Activated CD4-positive, CD25-positive, alpha-beta regulatory T cell treated with anti-CD3 and anti-CD28 coated beads, Interleukin-2, amount 50 U/mL, for 16 hours (primary cell): Measurements from ENCODE around the gene OR5B21.

ENCODE experiments used
- DNase-seq: peaks from one replicate; pipeline ENCODE4 v3.0.0-alpha.2; 2020; ENCODE audit warnings: low read depth, low spot score

OR5B21 gene

DNA sequence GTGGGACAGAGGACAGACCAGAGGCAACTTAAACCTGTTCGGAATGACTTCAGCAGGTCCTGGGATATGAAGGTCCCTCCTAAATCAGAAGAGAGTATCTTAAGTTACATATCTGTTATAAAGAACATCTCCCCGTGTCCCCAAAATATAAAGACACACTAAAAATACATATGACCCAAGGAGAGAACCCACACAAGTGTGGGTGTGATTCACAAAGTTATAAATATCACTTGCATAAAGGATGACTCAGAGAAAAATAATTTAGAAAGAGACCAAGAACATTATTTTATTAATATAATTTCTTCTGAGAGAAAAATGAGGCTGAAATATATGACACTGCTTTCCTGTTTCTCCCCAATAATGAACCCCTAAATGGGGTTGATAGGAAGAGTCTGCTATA lies 14.2 kb downstream of the OR5B21 start:
- DNase-seq, result no peak

DNA sequence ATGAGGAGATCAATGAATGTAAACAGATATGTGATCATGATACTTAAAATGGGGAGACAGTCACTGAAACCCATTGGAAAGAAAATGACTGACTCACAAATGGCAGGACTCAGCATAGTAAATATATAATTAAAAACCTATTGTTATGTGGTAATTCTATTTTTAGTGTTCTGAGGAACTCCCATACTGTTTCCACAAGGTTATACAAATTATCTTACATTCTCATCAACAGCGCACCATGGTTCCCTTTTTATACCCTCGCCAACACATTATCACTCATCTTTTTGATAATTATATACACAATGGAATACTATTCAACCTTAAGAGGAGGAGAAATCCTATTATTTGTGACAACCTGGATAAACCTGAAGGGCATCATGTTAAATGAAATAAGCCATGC lies 17.1 kb downstream of the OR5B21 start:
- no peak for DNase-seq

DNA sequence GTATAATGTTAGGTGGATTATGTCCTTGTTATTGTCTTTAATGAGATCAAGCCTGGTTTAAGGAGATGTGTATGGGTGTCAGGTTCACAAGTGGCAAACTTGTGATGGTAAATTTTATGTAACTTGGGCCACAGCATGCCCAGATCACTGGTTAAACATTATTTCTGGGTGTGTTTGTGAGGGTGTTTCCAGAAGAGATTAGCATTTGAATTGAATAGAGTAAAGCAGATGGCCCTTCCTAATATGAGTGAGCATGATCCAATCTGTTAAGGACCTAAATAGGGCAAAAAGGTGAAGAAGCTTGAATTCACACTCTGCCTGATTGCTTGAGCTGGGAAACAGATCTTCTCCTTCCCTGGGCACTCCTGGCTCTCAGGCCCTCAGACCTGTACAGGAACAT lies 20.7 kb downstream of the OR5B21 start:
- no peak for DNase-seq

DNA sequence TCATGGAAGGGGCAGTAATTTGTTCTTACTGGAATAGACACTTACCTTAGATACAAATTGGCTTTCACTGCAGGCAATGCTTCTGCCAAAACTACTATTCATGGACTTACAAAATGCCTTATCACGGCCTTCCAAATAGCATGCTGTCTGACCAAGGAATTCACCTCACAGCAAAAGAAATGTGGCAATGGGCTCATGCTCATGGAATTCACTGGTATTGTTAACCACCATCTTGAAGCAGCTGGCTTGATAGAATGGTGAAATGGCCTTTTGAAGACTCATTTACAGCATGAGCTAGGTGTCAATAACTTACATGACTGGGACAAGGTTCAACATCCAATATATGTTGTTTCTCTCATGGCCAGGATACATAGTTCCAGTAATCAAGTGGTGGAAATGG lies 21.9 kb downstream of the OR5B21 start:
- no peak for DNase-seq

DNA sequence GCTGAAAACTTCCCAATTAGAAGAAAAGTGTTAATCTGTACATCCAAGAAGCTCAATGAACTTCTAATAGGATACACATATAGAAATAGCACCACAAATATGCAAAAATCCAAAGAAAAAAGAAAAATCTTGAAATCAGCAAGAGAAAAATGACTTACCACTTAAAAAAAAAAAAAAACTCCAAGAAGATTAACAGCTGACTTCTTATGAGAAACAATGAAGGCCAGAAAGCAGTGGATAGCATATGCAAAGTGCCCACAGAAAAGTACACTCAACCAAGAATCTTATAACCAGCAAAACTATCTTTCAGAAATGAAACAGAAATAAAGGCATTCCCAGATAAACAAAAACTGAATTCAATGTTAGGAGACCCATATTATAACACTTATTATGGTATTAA lies 36.0 kb downstream of the OR5B21 start:
- no peak for DNase-seq

DNA sequence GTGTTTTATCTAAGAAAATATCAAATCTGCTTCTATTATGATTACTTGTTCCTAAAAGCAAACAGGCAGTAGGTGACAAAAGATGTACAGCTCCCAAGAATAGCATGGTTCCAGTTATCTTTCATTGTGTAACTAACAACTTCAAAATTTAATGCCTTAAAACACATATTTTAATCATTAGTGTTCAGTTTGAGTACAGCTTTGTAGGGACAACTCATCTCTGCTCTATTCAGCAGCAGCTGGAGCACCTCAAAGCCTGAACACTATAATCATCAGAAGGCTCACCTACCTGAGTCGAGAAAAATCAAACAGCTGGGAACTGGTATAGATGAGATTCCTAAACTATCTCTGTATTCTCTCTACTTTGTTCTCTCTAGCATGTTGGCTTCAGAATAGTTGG lies 41.6 kb downstream of the OR5B21 start:
- DNase-seq, result no peak

DNA sequence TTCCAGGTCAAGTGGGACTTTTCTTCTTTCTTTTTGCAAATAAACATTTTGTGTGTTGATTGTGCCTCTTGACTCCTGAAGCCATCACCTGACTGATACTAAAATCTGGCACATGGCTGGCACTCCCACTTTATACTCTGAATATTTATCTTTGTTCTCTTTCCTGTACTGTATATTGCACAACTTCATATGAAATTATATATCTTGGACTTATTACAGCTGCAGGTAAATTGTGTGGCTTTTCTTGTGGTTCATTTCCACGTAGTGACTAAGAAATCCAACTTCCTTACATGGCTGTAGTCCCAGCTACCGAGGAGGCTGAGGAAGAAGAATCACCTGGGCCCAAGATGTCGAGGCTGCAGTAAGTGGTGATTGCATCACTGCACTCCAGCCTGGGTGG lies 42.2 kb downstream of the OR5B21 start:
- DNase-seq, result no peak
